T-helper 1 cell treated with Interleukin-12 subunit alpha and Interleukin-12 subunit beta and Interleukin-4 antibody, amounts not matched to agents 30 μg/mL and 1 μg/mL, for 36 hours (primary cell): ENCODE measurements around the gene SYPL1.

Experiments
- H3K27ac Mint-ChIP-seq: one replicate; pipeline ENCODE4 v1.8.0; 2021; ENCODE audit warnings: mild to moderate bottlenecking, mixed read lengths
- H3K27me3 Mint-ChIP-seq: one replicate; pipeline ENCODE4 v1.8.0; 2021; ENCODE audit warnings: low read depth, mixed read lengths
- H3K36me3 Mint-ChIP-seq: one replicate; pipeline ENCODE4 v1.8.0; 2021; ENCODE audit warnings: low read depth, mixed read lengths
- H3K4me1 Mint-ChIP-seq: one replicate; pipeline ENCODE4 v1.8.0; 2021; ENCODE audit warnings: low read depth, mixed read lengths
- H3K4me3 Mint-ChIP-seq: one replicate; pipeline ENCODE4 v1.8.0; 2021; ENCODE audit warnings: mild to moderate bottlenecking, moderate library complexity, mixed read lengths
- H3K9me3 Mint-ChIP-seq: one replicate; pipeline ENCODE4 v1.8.0; 2021; ENCODE audit warnings: mixed read lengths

SYPL1 gene

GRCh38 chr7:106089647-106090046, 22.5 kb downstream of the SYPL1 start:
- no peak overlapping the region for H3K4me3 Mint-ChIP-seq
- no peak overlapping the region for H3K27ac Mint-ChIP-seq
- H3K27me3 Mint-ChIP-seq: no peaks in the 10 kb centered on the region
- H3K4me1 Mint-ChIP-seq: peaks cover 4% of the 10 kb centered on the region
- H3K36me3 Mint-ChIP-seq: peaks cover 36% of the 10 kb centered on the region
- no peaks in the 10 kb centered on the region for H3K9me3 Mint-ChIP-seq

- Mint-ChIP-seq H3K9me3 (no peaks in the 10 kb centered on the region), H3K27ac (no peak overlapping the region), H3K4me3 (no peak overlapping the region), H3K4me1 (peaks cover 7% of the 10 kb centered on the region), H3K27me3 (no peaks in the 10 kb centered on the region), H3K36me3 (peaks cover 35% of the 10 kb centered on the region)
These were observed 24.1 kb downstream of the SYPL1 start for GRCh38 chr7:106088014-106088413.

- Mint-ChIP-seq H3K27ac (no peak overlapping the region), H3K36me3 (peaks cover 31% of the 10 kb centered on the region)
These were observed 26.1 kb downstream of the SYPL1 start for GRCh38 chr7:106086062-106086461.

GRCh38 chr7:106085015-106085414, 27.1 kb downstream of the SYPL1 start:
- H3K9me3 Mint-ChIP-seq: no peaks in the 10 kb centered on the region
- no peak overlapping the region for H3K27ac Mint-ChIP-seq
- peaks cover 25% of the 10 kb centered on the region for H3K36me3 Mint-ChIP-seq
- H3K27me3 Mint-ChIP-seq: no peaks in the 10 kb centered on the region
- H3K4me3 Mint-ChIP-seq: no peak overlapping the region
- H3K4me1 Mint-ChIP-seq: peaks cover 6% of the 10 kb centered on the region

More at GRCh38 chr7:106086062-106086461, 26.1 kb downstream of the SYPL1 start:
- Mint-ChIP-seq H3K4me3 (no peak overlapping the region), H3K4me1 (peaks cover 7% of the 10 kb centered on the region), H3K27me3 (no peaks in the 10 kb centered on the region), H3K9me3 (no peaks in the 10 kb centered on the region)

DNA sequence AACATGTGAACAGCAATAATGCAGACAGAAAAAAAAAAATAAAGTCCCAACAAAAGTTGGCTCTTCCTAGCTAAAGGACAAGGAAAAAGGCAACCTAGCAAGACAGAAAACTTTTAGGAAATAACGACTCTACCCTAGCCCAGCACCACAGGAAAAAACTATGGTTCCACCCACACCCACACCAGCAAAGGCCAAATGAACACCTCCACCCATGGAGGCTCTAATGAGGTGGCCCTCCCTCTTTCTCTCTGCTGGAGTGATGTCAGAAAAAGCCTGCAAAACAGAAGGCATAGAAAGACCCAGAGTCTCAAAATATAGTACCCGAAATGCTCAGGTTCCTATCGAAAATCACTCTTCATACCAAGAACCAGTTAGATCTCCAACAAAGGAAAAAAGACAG, 28.4 kb downstream of the SYPL1 start:
- no peak overlapping the region for H3K27ac Mint-ChIP-seq
- no peaks in the 10 kb centered on the region for H3K27me3 Mint-ChIP-seq
- H3K4me3 Mint-ChIP-seq: no peak overlapping the region
- H3K36me3 Mint-ChIP-seq: peaks cover 16% of the 10 kb centered on the region
- H3K9me3 Mint-ChIP-seq: no peaks in the 10 kb centered on the region
- peaks cover 3% of the 10 kb centered on the region for H3K4me1 Mint-ChIP-seq

DNA sequence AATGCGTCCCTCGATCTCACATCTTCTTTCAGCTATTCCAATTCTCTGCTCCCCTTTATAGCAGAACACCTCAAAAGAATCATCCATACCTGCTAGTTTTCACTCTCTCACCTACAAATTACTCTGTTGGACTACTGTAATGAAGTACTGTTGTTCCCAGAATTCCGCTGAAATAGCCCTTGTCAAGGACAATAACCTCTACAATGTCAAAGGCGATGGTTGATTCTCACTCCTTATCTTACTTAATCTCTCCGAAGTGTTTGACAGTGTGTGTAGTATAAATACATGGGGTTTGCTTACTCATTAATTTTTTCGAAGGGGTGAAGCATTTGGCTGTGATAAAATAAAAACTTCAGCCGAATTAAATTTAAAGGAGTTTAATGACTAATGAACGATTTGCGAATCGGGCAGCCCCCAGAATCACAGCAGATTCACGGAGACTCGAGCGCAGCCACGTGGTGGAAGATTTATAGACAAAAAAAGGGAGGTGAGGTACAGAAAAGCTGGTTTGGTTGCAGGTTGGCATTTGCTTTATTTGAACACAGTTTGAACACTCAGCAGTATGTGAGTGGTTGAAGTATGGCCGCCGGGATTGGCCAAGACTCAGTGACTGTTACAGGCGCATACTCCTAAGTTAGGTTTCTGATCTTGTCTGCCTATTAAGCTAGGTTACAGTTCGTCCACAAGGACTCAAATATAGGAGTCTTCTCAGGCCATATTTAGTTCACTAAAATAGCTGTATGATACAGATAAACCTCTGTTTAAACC, 29.8 kb downstream of the SYPL1 start:
- Mint-ChIP-seq H3K9me3 (no peaks in the 10 kb centered on the region), H3K36me3 (peaks cover 10% of the 10 kb centered on the region), H3K4me1 (peaks cover 5% of the 10 kb centered on the region), H3K27ac (no peak overlapping the region), H3K4me3 (no peak overlapping the region), H3K27me3 (no peaks in the 10 kb centered on the region)

- Mint-ChIP-seq H3K36me3 (peaks cover 3% of the 10 kb centered on the region), H3K4me1 (peaks cover 8% of the 10 kb centered on the region), H3K27me3 (no peaks in the 10 kb centered on the region), H3K27ac (no peak overlapping the region), H3K9me3 (no peaks in the 10 kb centered on the region), H3K4me3 (no peak overlapping the region)
These were observed 31.7 kb downstream of the SYPL1 start for GRCh38 chr7:106080300-106080987.

GRCh38 chr7:106076537-106076936, 35.6 kb downstream of the SYPL1 start:
- Mint-ChIP-seq H3K4me1 (peaks cover 32% of the 10 kb centered on the region), H3K9me3 (no peaks in the 10 kb centered on the region), H3K36me3 (peaks cover 4% of the 10 kb centered on the region), H3K4me3 (no peak overlapping the region), H3K27ac (no peak overlapping the region), H3K27me3 (no peaks in the 10 kb centered on the region)

- Mint-ChIP-seq H3K4me1 (peaks cover 38% of the 10 kb centered on the region), H3K36me3 (peaks cover 4% of the 10 kb centered on the region), H3K4me3 (no peak overlapping the region), H3K9me3 (no peaks in the 10 kb centered on the region), H3K27me3 (no peaks in the 10 kb centered on the region), H3K27ac (no peak overlapping the region)
These were observed 36.2 kb downstream of the SYPL1 start for GRCh38 chr7:106075937-106076336.

GRCh38 chr7:106074257-106074656, 37.9 kb downstream of the SYPL1 start:
- Mint-ChIP-seq H3K9me3 (no peaks in the 10 kb centered on the region), H3K27ac (no peak overlapping the region), H3K4me1 (peaks cover 47% of the 10 kb centered on the region), H3K27me3 (no peaks in the 10 kb centered on the region), H3K36me3 (peaks cover 4% of the 10 kb centered on the region), H3K4me3 (no peak overlapping the region)

- Mint-ChIP-seq H3K4me1 (peaks cover 47% of the 10 kb centered on the region), H3K27ac (no peak overlapping the region), H3K9me3 (no peaks in the 10 kb centered on the region), H3K36me3 (peaks cover 4% of the 10 kb centered on the region), H3K27me3 (no peaks in the 10 kb centered on the region), H3K4me3 (no peak overlapping the region)
These were observed 38.4 kb downstream of the SYPL1 start for GRCh38 chr7:106073701-106074100.

GRCh38 chr7:106072715-106073091, 39.4 kb downstream of the SYPL1 start:
- Mint-ChIP-seq H3K9me3 (no peaks in the 10 kb centered on the region), H3K4me3 (no peak overlapping the region), H3K4me1 (peaks cover 44% of the 10 kb centered on the region), H3K36me3 (peaks cover 4% of the 10 kb centered on the region), H3K27me3 (no peaks in the 10 kb centered on the region), H3K27ac (peak overlapping the region; percentile 9)

- peak overlapping the region; percentile 93 for H3K27ac Mint-ChIP-seq
- no peaks in the 10 kb centered on the region for H3K27me3 Mint-ChIP-seq
- H3K9me3 Mint-ChIP-seq: no peaks in the 10 kb centered on the region
- H3K4me1 Mint-ChIP-seq: peaks cover 44% of the 10 kb centered on the region
- H3K36me3 Mint-ChIP-seq: peaks cover 4% of the 10 kb centered on the region
- peak overlapping the region; percentile 66 for H3K4me3 Mint-ChIP-seq
These were observed 40.0 kb downstream of the SYPL1 start for GRCh38 chr7:106071999-106072714.

- peak overlapping the region; percentile 93 for H3K27ac Mint-ChIP-seq
- peaks cover 4% of the 10 kb centered on the region for H3K36me3 Mint-ChIP-seq
- peaks cover 44% of the 10 kb centered on the region for H3K4me1 Mint-ChIP-seq
- H3K27me3 Mint-ChIP-seq: no peaks in the 10 kb centered on the region
- H3K9me3 Mint-ChIP-seq: no peaks in the 10 kb centered on the region
- H3K4me3 Mint-ChIP-seq: peak overlapping the region; percentile 66
These were observed 40.6 kb downstream of the SYPL1 start for GRCh38 chr7:106071356-106071998.
